ENCODE measurements around the gene CABYR. TPM values are rescaled to one million over a fixed set of nuclear protein-coding genes. Genes with fewer than 3 reads are reported as not detected.

CABYR gene
- total and polyA plus RNA-seq, 8 donors: 0.73 to 9.4 (median 2.6) TPM; not detected in 3

GRCh38 chr18:24120676-24121075 lies 18.2 kb upstream of the CABYR start:
- no peak overlapping the region for H3K27ac ChIP-seq
- peaks cover 4 to 43% (median 33%) of the 10 kb centered on the region in 4 donors for H3K36me3 ChIP-seq
- H3K9me3 ChIP-seq: no peaks in the 10 kb centered on the region
- WGBS, 5 donors: 92 to 99% (median 97%) methylated on average over 4 of the region's 4 CpGs
- DNase-seq: no peak
- TF ChIP-seq POLR2A (IDR thresholded peaks at IDR 0.05) (no peak), CTCF (IDR thresholded peaks at IDR 0.05) (no peak), POLR2AphosphoS5 (IDR thresholded peaks at IDR 0.05) (no peak), EP300 (IDR thresholded peaks at IDR 0.05) (no peak)
- H3K4me1 ChIP-seq: peaks cover 0 to 7% (median 2%) of the 10 kb centered on the region in 4 donors
- no peaks in the 10 kb centered on the region for H3K27me3 ChIP-seq
- intact Hi-C loops (cut with DNase I; ENCODE audit: low total_unique reads): no loop called here
- no peak overlapping the region for H3K4me3 ChIP-seq

- peaks cover 0 to 7% (median 1%) of the 10 kb centered on the region in 4 donors for H3K4me1 ChIP-seq
- H3K9me3 ChIP-seq: no peaks in the 10 kb centered on the region
- H3K27ac ChIP-seq: no peak overlapping the region
- TF ChIP-seq POLR2A (IDR thresholded peaks at IDR 0.05): no peak
- no peak for TF ChIP-seq CTCF (IDR thresholded peaks at IDR 0.05)
- H3K4me3 ChIP-seq: no peak overlapping the region
- intact Hi-C loops (cut with DNase I; ENCODE audit: low total_unique reads): no loop called here
- DNase-seq: no peak
- H3K36me3 ChIP-seq: peaks cover 9 to 48% (median 33%) of the 10 kb centered on the region in 4 donors
- no peaks in the 10 kb centered on the region for H3K27me3 ChIP-seq
- 96 to 100% (median 97%) methylated on average over 2 of the region's 2 CpGs for WGBS, 5 donors
Observed at GRCh38 chr18:24121625-24122024, 17.2 kb upstream of the CABYR start.

- intact Hi-C loops (cut with DNase I; ENCODE audit: low total_unique reads): no loop called here
- peak in 1 of 2 donors; percentile 18 for DNase-seq
- H3K9me3 ChIP-seq: no peaks in the 10 kb centered on the region
- H3K4me3 ChIP-seq: no peak overlapping the region
- WGBS, 5 donors: 35 to 59% (median 46%) methylated on average over 3 of the region's 3 CpGs
- peaks cover 0 to 3% (median 0%) of the 10 kb centered on the region in 4 donors for H3K4me1 ChIP-seq
- H3K36me3 ChIP-seq: peaks cover 9 to 73% (median 60%) of the 10 kb centered on the region in 4 donors
- no peaks in the 10 kb centered on the region for H3K27me3 ChIP-seq
- H3K27ac ChIP-seq: no peak overlapping the region
- TF ChIP-seq POLR2A (IDR thresholded peaks at IDR 0.05) (no peak), POLR2AphosphoS5 (IDR thresholded peaks at IDR 0.05) (no peak)
Observed at GRCh38 chr18:24126155-24126961, 12.5 kb upstream of the CABYR start.

GRCh38 chr18:24127735-24128134 lies 11.1 kb upstream of the CABYR start:
- WGBS, 5 donors: 80 to 92% (median 87%) methylated on average over 2 to 3 of the region's 3 CpGs
- no peak for DNase-seq
- intact Hi-C loops (cut with DNase I; ENCODE audit: low total_unique reads): no loop called here
- no peaks in the 10 kb centered on the region for H3K27me3 ChIP-seq
- TF ChIP-seq EP300 (IDR thresholded peaks at IDR 0.05) (no peak), POLR2AphosphoS5 (IDR thresholded peaks at IDR 0.05) (no peak), POLR2A (IDR thresholded peaks at IDR 0.05) (no peak), CTCF (IDR thresholded peaks at IDR 0.05) (no peak)
- peaks cover 9 to 87% (median 67%) of the 10 kb centered on the region in 4 donors for H3K36me3 ChIP-seq
- no peak overlapping the region for H3K27ac ChIP-seq
- no peaks in the 10 kb centered on the region for H3K9me3 ChIP-seq
- H3K4me3 ChIP-seq: no peak overlapping the region
- H3K4me1 ChIP-seq: peaks cover 0 to 3% (median 0%) of the 10 kb centered on the region in 4 donors

GRCh38 chr18:24128700-24129099 lies 10.2 kb upstream of the CABYR start:
- intact Hi-C loops (cut with DNase I; ENCODE audit: low total_unique reads): no loop called here
- WGBS, 5 donors: 87 to 98% (median 98%) methylated on average over 4 of the region's 4 CpGs
- H3K9me3 ChIP-seq: no peaks in the 10 kb centered on the region
- peaks cover 0 to 3% (median 0%) of the 10 kb centered on the region in 4 donors for H3K4me1 ChIP-seq
- no peak overlapping the region for H3K4me3 ChIP-seq
- TF ChIP-seq POLR2AphosphoS5 (IDR thresholded peaks at IDR 0.05): no peak
- TF ChIP-seq EP300 (IDR thresholded peaks at IDR 0.05): no peak
- TF ChIP-seq POLR2A (IDR thresholded peaks at IDR 0.05): no peak
- no peak for TF ChIP-seq CTCF (IDR thresholded peaks at IDR 0.05)
- H3K36me3 ChIP-seq: peaks cover 9 to 95% (median 70%) of the 10 kb centered on the region in 4 donors
- no peak overlapping the region for H3K27ac ChIP-seq
- no peak for DNase-seq
- no peaks in the 10 kb centered on the region for H3K27me3 ChIP-seq

Data from stomach (tissue), 9 donors.